HepG2 (cell line): ENCODE measurements around the gene STIP1. TPM values are rescaled to one million over a fixed set of nuclear protein-coding genes. Genes with fewer than 3 reads are reported as not detected.
A peak's percentile ranks its signal among the peaks of the same experiment; 100 is the strongest.

Source experiments
- ADNP ChIP-seq: sonication (generic); formaldehyde crosslinking; IDR thresholded peaks from 2 replicates; pipeline ENCODE4 v1.4.0; 2020; ENCODE audit warnings: missing genetic modification reagents
- CREB1 ChIP-seq, 2 experiments: fragments of 450-650 bp in 1 of 2; IDR thresholded peaks; 2 replicates each; pipeline ENCODE4 v1.6.1; 2016 to 2017; ENCODE audit warnings: control low read depth in 1 of 2, mild to moderate bottlenecking in 1 of 2, missing compliant biosample characterization in 1 of 2, missing genetic modification characterization in 1 of 2
- CSRNP1 ChIP-seq: sonication (generic); formaldehyde crosslinking; IDR thresholded peaks from 2 replicates; pipeline ENCODE4 v1.8.1; 2023; ENCODE audit warnings: mild to moderate bottlenecking, missing genetic modification reagents
- FOXP4 ChIP-seq: sonication (generic); formaldehyde crosslinking; IDR thresholded peaks from 2 replicates; pipeline ENCODE4 v1.4.0; 2020; ENCODE audit warnings: missing genetic modification reagents
- HINFP ChIP-seq: sonication (generic); formaldehyde crosslinking; IDR thresholded peaks from 2 replicates; pipeline ENCODE4 v1.4.0; 2020; ENCODE audit warnings: low read depth, mild to moderate bottlenecking, missing genetic modification reagents
- IRF9 ChIP-seq: sonication (generic); formaldehyde crosslinking; IDR thresholded peaks from 2 replicates; pipeline ENCODE4 v1.8.0; 2022; ENCODE audit warnings: missing genetic modification reagents, mild to moderate bottlenecking, borderline replicate concordance
- MAX ChIP-seq: IDR thresholded peaks from 2 replicates; pipeline ENCODE4 v1.6.1; 2012; ENCODE audit warnings: inconsistent platforms
- MBNL3 ChIP-seq: fragments of 250-450 bp; sonication (Bioruptor Pico); conservative IDR thresholded peaks from 2 replicates; pipeline ENCODE4 v1.8.0; 2022; ENCODE audit warnings: mild to moderate bottlenecking, inconsistent platforms
- MIER3 ChIP-seq: IDR thresholded peaks from 2 replicates; pipeline ENCODE4 v1.6.1; 2016; ENCODE audit warnings: missing compliant biosample characterization, borderline replicate concordance
- MXD1 ChIP-seq: sonication (generic); formaldehyde crosslinking; IDR thresholded peaks from 2 replicates; pipeline ENCODE4 v1.4.0; 2020; ENCODE audit warnings: mild to moderate bottlenecking, missing genetic modification reagents
- SNRNP70 ChIP-seq: fragments of 200-400 bp; formaldehyde crosslinking; IDR thresholded peaks from 2 replicates; pipeline ENCODE4 v1.6.1; 2017; ENCODE audit warnings: mild to moderate bottlenecking, low read depth, low read length, moderate library complexity
- TCF7L2 ChIP-seq: IDR thresholded peaks from 2 replicates; pipeline ENCODE4 v1.6.1; 2011; ENCODE audit warnings: mild to moderate bottlenecking, low read depth, low read length, moderate library complexity
- TRIM24 ChIP-seq: sonication (generic); formaldehyde crosslinking; IDR thresholded peaks from 2 replicates; pipeline ENCODE4 v1.8.0; 2022; ENCODE audit warnings: mild to moderate bottlenecking, missing genetic modification reagents
- ZMAT3 ChIP-seq: sonication (generic); formaldehyde crosslinking; conservative IDR thresholded peaks from 2 replicates; pipeline ENCODE4 v1.7.0; 2021; ENCODE audit warnings: missing genetic modification reagents
- ZNF207 ChIP-seq: fragments of 450-650 bp; IDR thresholded peaks from 2 replicates; pipeline ENCODE4 v1.6.1; 2016; ENCODE audit warnings: antibody characterized with exemption, borderline replicate concordance
- ZNF460 ChIP-seq: sonication (generic); formaldehyde crosslinking; IDR thresholded peaks from 2 replicates; pipeline ENCODE4 v1.5.1; 2020; ENCODE audit warnings: missing genetic modification reagents, mild to moderate bottlenecking, borderline replicate concordance
- ZNF543 ChIP-seq: sonication (generic); formaldehyde crosslinking; IDR thresholded peaks from 2 replicates; pipeline ENCODE4 v1.4.0; 2020; ENCODE audit warnings: mild to moderate bottlenecking, missing genetic modification reagents
- ZNF589 ChIP-seq: sonication (generic); formaldehyde crosslinking; conservative IDR thresholded peaks from 2 replicates; pipeline ENCODE4 v1.8.0; 2022; ENCODE audit warnings: mild to moderate bottlenecking, moderate library complexity, missing genetic modification reagents
- ZNF605 ChIP-seq: sonication (generic); formaldehyde crosslinking; IDR thresholded peaks from 2 replicates; pipeline ENCODE4 v1.8.0; 2022; ENCODE audit warnings: mild to moderate bottlenecking, missing genetic modification reagents
- ZNF75D ChIP-seq: sonication (generic); formaldehyde crosslinking; IDR thresholded peaks from 2 replicates; pipeline ENCODE4 v1.8.1; 2023; ENCODE audit warnings: missing genetic modification reagents, mild to moderate bottlenecking, borderline replicate concordance
- ZNF773 ChIP-seq: sonication (generic); formaldehyde crosslinking; IDR thresholded peaks from 2 replicates; pipeline ENCODE4 v1.4.0; 2020; ENCODE audit warnings: missing genetic modification reagents, borderline replicate concordance
- ZNF775 ChIP-seq: sonication (generic); formaldehyde crosslinking; IDR thresholded peaks from 2 replicates; pipeline ENCODE4 v1.4.0; 2020; ENCODE audit warnings: missing genetic modification reagents, mild to moderate bottlenecking, moderate library complexity, borderline replicate concordance
- polyA plus RNA-seq, 8 experiments: library from polyadenylated mRNA; depleted of rRNA in 3 of 8; stranded (reverse) in 7 of 8; unstranded in 1 of 8; fragments of >200 nt; fragmentation: Illumina TruSeq in 4 of 8; extraction: Trizol in 4 of 8; gene quantifications; 2 replicates each; pipeline versions ENCODE4 v1.2.1 to v1.2.3, GENCODE V29; 2011 to 2016; ENCODE audit warnings: low read depth in 4 of 8, missing spikeins in 1 of 8, mixed read lengths in 1 of 8; ENCODE audit not compliant: insufficient read depth in 1 of 8
- total RNA-seq, 5 experiments: library from RNA; depleted of rRNA; stranded (reverse); fragments of >200 nt; fragmentation: Illumina TruSeq; extraction: Trizol; gene quantifications; 2 replicates each; pipeline ENCODE4 v1.2.3, GENCODE V29; 2016; ENCODE audit warnings: low read depth in 1 of 5

Gene STIP1
- total and polyA plus RNA-seq, 2 of the 13 experiments (the other 11 are each of a cell fraction or from before 2014, with no cell fraction given): 81.1 to 217 TPM

- TF ChIP-seq MBNL3 (CRISPR knock-in tag) (no peak), MIER3 (no peak; the same call in 1 of the 2 replicates), ZNF207 (no peak), CREB1 (IDR thresholded peaks at IDR 0.05) (peak; percentile 93), CREB1 (CRISPR knock-in tag; IDR thresholded peaks at IDR 0.05) (peak; percentile 97), SNRNP70 (no peak), IRF9 (CRISPR knock-in tag) (peak; percentile 51; the same call in 1 of the 2 replicates), ZNF589 (CRISPR knock-in tag) (no peak), HINFP (CRISPR knock-in tag) (peak; percentile 27; the same call in 1 of the 2 replicates), MAX (peak; percentile 53), FOXP4 (peak; percentile 54), ZMAT3 (CRISPR knock-in tag) (no peak), ZNF543 (peak; percentile 38; the same call in 1 of the 2 replicates), MXD1 (CRISPR knock-in tag) (no peak; the same call in 1 of the 2 replicates), ZNF775 (CRISPR knock-in tag) (no peak), ZNF75D (no peak), CSRNP1 (CRISPR knock-in tag) (peak; percentile 26), ADNP (CRISPR knock-in tag) (no peak), ZNF773 (CRISPR knock-in tag) (peak; percentile 41; the same call in 1 of the 2 replicates), ZNF460 (CRISPR knock-in tag) (no peak; the same call in 1 of the 2 replicates), TCF7L2 (no peak), ZNF605 (CRISPR knock-in tag) (peak; percentile 89), TRIM24 (no peak)
Observed at GRCh38 chr11:64240435-64241240, 54.7 kb downstream of the STIP1 start, which contains the start of gene FKBP2 (continued).
